ENCODE measurements around the gene KEAP1.
"Not testable (repeated sequence)": the region's sequence is repeated elsewhere in the genome, so short reads cannot be mapped to it uniquely, and the experiment has no call there.

The KEAP1 gene

GRCh38 chr19:10491472-10492047 is 11.6 kb downstream of the KEAP1 start:
- no peak for DNase-seq

DNA sequence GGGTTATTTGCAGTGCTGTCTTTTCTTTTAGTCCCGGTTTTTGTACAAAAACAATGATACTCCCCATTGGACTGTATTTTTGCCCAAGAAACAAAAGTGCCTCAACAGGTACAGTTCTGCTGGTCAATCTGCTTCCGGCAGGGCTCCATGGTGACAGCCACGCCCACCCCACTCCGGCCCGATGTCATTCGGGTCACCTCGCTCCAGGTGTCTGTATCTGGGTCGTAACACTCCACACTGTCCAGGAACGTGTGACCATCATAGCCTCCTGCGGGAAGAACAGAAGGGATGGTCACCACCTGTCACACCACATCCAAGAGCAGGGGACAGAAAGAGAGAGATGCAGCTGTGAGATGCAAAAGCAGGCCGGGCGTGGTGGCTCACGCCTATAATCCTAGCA is 16.6 kb downstream of the KEAP1 start:
- no peak for DNase-seq

DNA sequence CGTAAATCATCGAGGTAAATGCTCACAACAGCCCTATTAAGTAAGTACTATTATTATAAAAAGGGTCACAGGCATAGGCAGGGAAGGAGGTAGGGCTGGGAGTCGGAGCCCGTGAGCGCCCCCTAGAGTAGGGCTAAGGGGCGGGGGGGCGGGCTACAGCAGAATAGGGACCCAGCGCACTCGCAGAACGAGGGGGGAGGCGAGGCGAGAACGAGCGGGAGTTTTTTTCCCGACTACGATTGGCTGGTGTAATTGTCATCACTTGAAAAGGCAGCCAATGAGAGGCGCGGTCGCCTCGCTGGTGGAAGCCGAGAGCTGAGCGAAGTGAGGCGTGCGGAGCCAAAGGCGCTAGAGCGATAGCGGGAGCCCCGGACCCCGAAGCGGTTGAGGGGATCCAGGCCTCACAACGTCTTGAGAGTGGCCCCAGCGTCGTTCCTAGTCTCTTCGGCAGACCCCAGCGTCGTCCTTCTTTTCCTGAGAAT is 24.2 kb downstream of the KEAP1 start:
- peak; percentile 83 for DNase-seq

DNA sequence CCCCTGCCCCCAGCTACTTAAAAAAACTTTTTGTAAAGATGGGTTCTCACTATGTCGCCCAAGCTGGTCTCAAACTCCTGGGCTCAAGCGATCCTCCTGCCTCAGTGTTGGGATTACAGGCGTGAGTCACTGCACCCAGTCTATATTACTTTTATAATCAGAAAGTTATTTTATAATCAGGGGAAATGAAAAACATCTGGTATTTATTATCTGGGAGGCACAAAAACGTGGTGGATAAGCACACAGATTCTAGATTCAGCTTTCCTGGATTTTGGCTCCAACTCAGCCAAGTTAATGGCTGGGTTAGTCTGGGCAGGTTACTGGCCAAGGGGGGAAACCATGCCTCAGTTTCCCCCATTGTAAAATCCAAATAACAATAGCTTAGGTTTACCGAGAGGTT is 24.7 kb downstream of the KEAP1 start:
- DNase-seq, result no peak

- DNase-seq, result no peak
These were observed 28.1 kb downstream of the KEAP1 start for GRCh38 chr19:10474962-10475451.

GRCh38 chr19:10473192-10473591 is 30.0 kb downstream of the KEAP1 start:
- no peak for DNase-seq

DNA sequence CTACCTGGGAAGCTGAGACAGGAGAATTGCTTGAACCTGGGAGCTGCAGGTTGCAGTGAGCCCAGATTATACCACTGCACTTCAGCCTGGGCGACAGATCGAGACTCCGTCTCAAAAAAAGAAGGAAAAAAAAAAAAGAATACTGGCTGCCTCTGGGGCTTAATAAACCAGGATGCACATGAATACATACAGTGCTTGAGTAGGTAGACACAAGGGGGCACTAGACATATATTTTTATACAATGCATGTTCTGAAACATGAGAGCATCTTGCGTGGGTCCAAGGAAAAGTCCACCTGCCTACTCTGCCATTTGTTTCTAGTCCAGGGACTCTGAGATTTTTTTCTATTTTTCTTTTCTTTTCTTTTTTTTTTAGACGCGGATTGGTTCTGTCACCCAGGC is 31.2 kb downstream of the KEAP1 start:
- DNase-seq, result peak; percentile 49

GRCh38 chr19:10468133-10468532 is 35.0 kb downstream of the KEAP1 start:
- no peak for DNase-seq

GRCh38 chr19:10467104-10467706 is 36.0 kb downstream of the KEAP1 start:
- no peak for DNase-seq

GRCh38 chr19:10464456-10464855 is 38.7 kb downstream of the KEAP1 start:
- DNase-seq, result no peak

GRCh38 chr19:10462557-10462956 is 40.6 kb downstream of the KEAP1 start:
- DNase-seq, result no peak

GRCh38 chr19:10462042-10462441 is 41.1 kb downstream of the KEAP1 start:
- DNase-seq, result not testable (repeated sequence)

DNA sequence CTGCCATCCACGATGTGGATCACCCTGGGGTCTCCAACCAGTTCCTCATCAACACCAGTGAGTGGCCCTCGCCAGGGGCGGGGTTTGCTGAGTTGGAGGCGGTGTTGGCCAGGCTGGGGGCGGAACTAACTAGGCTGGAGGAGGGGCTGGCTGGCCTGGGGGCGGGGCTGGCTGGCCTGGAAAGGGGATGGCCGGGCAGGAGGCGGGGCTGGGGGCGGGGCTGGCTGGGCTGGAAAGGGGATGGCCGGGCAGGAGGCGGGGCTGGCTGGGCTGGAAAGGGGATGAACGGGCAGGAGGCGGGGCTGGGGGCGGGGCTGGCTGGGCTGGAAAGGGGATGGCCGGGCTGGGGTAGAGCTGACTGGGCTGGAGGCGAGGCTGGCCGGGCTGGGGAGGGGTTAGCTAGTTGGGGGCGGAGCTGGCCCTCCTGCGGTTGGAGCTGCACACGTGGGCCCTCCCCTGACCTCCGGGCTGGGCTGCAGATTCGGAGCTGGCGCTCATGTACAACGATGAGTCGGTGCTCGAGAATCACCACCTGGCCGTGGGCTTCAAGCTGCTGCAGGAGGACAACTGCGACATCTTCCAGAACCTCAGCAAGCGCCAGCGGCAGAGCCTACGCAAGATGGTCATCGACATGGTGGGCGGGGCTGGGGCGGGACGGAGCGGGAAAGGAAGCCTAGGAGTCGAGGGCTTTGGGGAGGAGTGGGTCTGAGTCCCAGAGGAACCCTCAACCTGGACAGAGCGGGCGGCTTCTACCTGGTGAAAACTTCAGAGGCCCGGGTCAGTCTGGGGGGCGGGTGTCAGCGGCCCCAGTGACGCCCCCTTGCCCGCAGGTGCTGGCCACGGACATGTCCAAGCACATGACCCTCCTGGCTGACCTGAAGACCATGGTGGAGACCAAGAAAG is 41.9 kb downstream of the KEAP1 start:
- peak; percentile 44 for DNase-seq

DNA sequence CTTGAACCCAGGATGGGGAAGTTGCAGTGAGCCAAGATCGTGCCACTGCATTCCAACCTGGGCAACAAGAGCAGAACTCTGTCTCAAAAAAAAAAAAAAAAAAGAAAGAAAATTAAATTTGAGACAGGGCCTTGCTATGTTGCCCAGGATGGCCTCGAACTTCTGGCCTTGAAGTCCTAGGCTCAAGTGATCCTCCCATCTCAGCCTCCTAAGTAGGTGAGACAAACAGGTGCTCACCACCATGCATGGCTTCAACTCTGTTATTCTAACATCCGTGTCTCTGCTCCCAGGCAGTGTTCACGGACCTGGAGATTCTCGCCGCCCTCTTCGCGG is 42.5 kb downstream of the KEAP1 start:
- no peak for DNase-seq

- not testable (repeated sequence) for DNase-seq
These were observed 44.4 kb downstream of the KEAP1 start for GRCh38 chr19:10458733-10459132.

- DNase-seq, result no peak
These were observed 48.9 kb downstream of the KEAP1 start for GRCh38 chr19:10454267-10454666.

DNA sequence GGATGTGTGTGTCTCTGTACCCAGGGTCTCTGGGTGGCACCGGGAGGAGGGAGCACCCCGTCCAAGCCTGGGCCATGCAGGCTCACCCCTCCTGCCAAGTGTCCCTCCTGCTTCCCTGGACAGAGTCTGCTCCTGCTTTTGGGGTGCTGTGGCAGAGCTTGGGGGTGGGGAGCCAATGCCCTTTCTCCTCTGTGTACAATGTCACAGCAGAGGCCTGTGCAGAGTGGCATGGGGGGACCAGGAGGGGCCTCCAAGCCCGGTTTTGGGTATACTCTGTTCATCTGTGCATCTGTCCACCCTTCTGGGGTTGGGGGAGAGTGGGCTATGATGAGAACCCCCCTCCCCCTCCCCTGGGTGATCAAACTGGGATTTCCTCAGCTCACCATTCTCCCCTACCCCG is 49.3 kb downstream of the KEAP1 start:
- no peak for DNase-seq

DNA sequence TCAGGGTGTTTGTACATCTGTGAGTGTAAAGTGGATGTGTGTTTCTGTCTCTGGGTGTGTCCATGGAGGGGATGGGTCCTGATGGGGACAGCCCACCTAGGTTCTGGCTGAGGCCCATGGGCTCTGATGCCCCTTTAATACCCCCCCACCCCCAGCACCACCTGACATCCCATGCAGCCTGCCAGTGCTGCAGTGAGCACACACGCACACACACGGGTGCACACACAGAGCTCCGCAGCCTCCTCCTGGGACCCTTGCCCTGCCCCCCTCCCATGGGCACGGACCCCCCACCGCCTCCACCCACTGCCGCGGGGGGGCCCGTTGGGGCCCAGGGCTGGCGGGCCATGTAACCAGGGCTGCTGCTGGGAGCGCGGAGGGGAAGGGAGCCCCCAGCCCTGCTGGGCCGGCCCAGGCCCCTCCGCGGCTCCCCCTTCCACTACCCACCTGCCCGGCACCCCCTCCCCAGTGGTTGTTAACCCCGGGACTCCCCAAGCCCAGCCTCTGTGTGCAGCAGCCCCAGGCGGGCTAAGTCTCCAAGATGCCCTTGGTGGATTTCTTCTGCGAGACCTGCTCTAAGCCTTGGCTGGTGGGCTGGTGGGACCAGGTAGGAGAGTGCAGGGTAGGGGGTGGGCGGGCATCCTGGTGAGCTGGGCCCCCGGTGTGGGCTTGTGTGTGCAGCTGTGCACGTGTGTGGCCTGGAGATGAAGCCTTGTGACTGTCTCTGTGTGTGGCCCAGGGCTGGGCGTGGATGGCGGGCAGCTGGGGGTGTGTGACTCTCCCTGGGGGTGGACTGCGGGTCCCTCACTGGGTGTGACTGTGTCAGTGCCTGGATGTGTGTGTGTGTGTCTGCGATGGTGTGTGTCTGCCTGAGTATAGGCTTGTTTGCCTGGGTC is 50.2 kb downstream of the KEAP1 start:
- DNase-seq, result no peak

DNA sequence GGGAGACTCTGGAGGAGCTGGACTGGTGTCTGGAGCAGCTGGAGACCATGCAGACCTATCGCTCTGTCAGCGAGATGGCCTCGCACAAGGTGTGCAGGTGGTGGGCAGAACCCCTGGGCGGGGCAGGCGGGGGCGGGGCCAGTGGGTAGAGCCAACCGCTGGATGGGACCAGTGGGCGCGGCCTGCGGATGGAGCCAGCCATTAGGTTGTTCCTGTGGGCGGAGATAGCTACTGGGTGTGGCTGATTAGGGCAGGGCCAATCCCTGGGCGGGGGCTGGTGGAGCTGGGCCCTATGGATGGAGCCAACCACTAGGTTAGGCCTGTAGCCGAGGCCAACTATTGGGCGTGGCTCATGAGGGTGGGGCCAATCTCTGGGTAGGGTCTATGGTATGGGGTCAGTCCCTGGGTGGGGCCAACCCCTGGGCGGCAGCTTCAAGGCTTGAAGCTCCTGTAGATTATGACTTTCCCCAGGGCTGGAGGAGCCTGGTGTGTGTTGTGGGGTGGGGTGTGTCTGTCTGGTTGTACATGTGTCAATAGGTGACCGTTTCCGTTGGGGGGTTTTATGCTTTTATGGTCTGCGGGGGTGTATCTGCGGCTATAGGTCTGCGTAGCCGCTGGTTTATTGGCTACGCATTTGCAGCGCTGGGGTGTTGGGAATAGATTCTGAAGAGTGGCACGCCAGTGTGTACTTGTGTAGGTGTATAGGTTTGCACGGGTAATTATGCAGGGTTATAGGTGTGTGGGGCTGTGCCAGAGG is 52.1 kb downstream of the KEAP1 start:
- no peak for DNase-seq

GRCh38 chr19:10450191-10450852 is 52.8 kb downstream of the KEAP1 start:
- DNase-seq, result no peak

DNA sequence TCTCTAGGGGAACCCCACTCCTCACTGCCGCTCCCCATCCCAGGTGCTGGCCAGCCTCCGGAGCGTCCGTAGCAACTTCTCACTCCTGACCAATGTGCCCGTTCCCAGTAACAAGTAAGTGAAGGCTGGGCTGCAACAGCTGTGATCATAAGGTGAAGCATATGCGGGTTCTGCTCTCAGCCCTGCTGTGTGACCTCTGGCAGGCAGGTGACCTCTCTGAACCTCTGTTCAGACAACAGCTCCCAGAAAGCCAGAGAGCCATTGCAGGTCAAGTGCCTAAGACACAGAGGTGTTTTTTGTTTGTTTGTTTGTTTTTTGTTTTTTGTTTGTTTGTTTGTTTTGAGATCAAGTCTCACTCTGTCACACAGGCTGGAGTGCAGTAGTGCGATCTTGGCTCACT is 54.1 kb downstream of the KEAP1 start:
- DNase-seq, result no peak

DNA sequence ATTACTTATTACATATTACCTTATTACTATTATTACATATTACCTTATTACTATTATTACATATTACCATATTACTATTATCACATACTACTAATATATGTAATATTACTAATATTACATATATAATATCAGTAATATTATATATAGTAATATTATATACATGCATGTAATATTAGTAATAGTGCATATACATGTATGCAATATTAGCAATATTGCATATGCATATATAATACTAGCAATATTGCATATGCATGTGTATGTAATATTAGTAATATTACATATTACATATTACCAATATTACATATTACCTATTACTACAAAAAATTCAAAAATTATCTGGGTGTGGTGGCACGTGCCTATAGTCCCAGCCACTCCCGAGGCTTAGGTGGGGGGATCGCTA is 60.5 kb downstream of the KEAP1 start:
- no peak for DNase-seq

Data from NCI-H1092 treated with DMSO at 0.1 percent for 48 hours (cell line).